Small intestine (tissue), 7 donors: Measurements from ENCODE around the gene CALHM3. TPM values are rescaled to one million over a fixed set of nuclear protein-coding genes. Genes with fewer than 3 reads are reported as not detected.

Source experiments
- DNase-seq, 2 donors: peaks; one replicate each; pipeline versions ENCODE4 v3.0.0 to v3.0.0-alpha.2; 2013
- FAIRE-seq: peaks from 2 replicates; lab custom pipeline; 2012; peaks lifted over from hg19 to GRCh38; lab: Jason Lieb, UNC
- H3K27ac ChIP-seq, 3 donors: one replicate each; pipeline ENCODE4 v1.5.1; 2013; ENCODE audit warnings: low read length in 2 of 3, mild to moderate bottlenecking in 2 of 3, control low read depth in 1 of 3, inconsistent platforms in 1 of 3, low read depth in 1 of 3, moderate library complexity in 1 of 3
- H3K27me3 ChIP-seq, 3 donors: one replicate each; pipeline ENCODE4 v1.6.1; 2013; ENCODE audit warnings: low read length in 3 of 3, inconsistent platforms in 1 of 3; ENCODE audit not compliant: control insufficient read depth in 3 of 3, insufficient read depth in 3 of 3
- H3K36me3 ChIP-seq, 3 donors: one replicate each; pipeline ENCODE4 v1.6.1; 2013; ENCODE audit warnings: low read length in 3 of 3, inconsistent platforms in 1 of 3, low read depth in 1 of 3, mild to moderate bottlenecking in 1 of 3, moderate library complexity in 1 of 3; ENCODE audit not compliant: control insufficient read depth in 3 of 3, insufficient read depth in 2 of 3
- H3K4me1 ChIP-seq, 3 donors: one replicate each; pipeline ENCODE4 v1.6.1; 2013; ENCODE audit warnings: low read length in 2 of 3, inconsistent platforms in 1 of 3, low read depth in 1 of 3, mild to moderate bottlenecking in 1 of 3, moderate library complexity in 1 of 3; ENCODE audit not compliant: control insufficient read depth in 3 of 3, insufficient read depth in 2 of 3
- H3K4me3 ChIP-seq, 3 donors: one replicate each; pipeline ENCODE4 v1.5.1; 2013; ENCODE audit warnings: low read length in 3 of 3, control low read depth in 1 of 3, inconsistent platforms in 1 of 3, low read depth in 1 of 3, mild to moderate bottlenecking in 1 of 3, moderate library complexity in 1 of 3
- H3K9me3 ChIP-seq, 2 donors: one replicate each; pipeline ENCODE4 v1.6.1; 2013; ENCODE audit warnings: low read depth in 1 of 2, low read length in 1 of 2; ENCODE audit not compliant: control insufficient read depth in 2 of 2, insufficient read depth in 1 of 2
- WGBS, 3 donors: extraction: QIAGEN DNeasy Blood & Tissue Kit; methylation state at CpG; one replicate each; pipeline ENCODE4 v1.1.7; 2013; 5-methylcytosine and 5-hydroxymethylcytosine counted together
- polyA plus RNA-seq, 4 donors: library from polyadenylated mRNA; stranded (reverse) in 3 of 4; unstranded in 1 of 4; fragments of 200-250 nt in 3 of 4; fragments of 120-200 nt in 1 of 4; gene quantifications; one replicate each; pipeline versions ENCODE4 v1.2.1 to v1.2.3, GENCODE V29; 2013
- donor health status: healthy with polysubstance abuse.
- donor health status: control.
- donor health status: control.
- donor health status: Bipolar disorder and iron deficiency.
- donor health status: healthy.

The CALHM3 gene
- polyA plus RNA-seq, 4 donors, result 0.13 TPM; not detected in 3

DNA sequence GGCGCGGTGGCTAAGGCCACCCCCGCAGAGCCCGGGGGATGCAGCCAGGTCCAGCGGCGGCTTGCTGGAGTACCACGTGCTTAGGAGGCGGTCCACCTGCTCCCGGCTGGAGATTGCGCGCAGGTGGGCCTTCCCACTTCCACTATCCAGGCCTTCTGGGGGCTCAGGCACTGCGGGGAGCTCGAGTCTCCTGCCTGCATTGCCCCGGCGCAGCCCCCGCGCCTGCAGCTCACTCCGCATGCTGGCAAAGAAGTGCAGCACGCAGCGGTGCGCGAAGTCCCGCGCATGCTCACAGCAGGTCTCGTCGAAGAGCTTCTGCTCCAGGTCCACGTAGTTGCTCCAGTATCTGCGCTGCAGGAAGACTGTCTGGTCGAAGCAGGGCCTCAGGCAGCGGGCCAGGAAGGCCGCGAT is 5.8 kb downstream of the CALHM3 start:
- WGBS, 3 donors, result 76 to 88% (median 80%) methylated on average over 32 of the region's 32 CpGs
- H3K27ac ChIP-seq, result no peak overlapping the region

DNA sequence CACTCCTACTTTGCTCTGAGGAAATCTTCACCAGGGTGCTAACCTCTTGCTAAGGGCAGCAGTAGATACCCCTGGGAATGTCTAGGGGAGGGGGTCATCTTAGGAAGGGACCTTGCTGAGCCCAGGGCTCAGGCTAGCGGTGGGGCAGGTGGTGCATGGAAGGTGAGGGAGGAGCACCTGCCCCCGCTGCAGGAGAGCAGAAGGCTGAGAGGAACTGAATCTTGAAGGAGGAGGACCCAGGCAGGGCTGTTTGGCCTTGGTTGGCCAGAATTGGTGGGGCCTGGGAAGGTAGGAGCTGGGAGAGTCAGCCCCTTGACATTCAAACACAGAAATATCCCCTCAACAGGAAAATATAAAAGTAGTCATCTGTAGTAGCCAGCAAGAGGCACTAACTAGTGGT is 7.0 kb downstream of the CALHM3 start:
- WGBS, 3 donors, result 73 to 89% (median 80%) methylated on average over 2 of the region's 2 CpGs
- FAIRE-seq (no peak), DNase-seq (no peak)
- no peaks in the 10 kb centered on the region for H3K4me1 ChIP-seq
- peak overlapping the region in 2 of 3 donors; percentile 0 to 23 for H3K27ac ChIP-seq
- no peaks in the 10 kb centered on the region for H3K27me3 ChIP-seq
- no peak overlapping the region for H3K4me3 ChIP-seq
- no peaks in the 10 kb centered on the region for H3K9me3 ChIP-seq
- no peaks in the 10 kb centered on the region for H3K36me3 ChIP-seq

More for the DNA sequence above, 5.8 kb downstream of the CALHM3 start:
- Histone ChIP-seq H3K36me3 (no peaks in the 10 kb centered on the region), H3K4me1 (no peaks in the 10 kb centered on the region), H3K9me3 (no peaks in the 10 kb centered on the region), H3K27me3 (no peaks in the 10 kb centered on the region), H3K4me3 (no peak overlapping the region)
- FAIRE-seq (no peak), DNase-seq (peak in 1 of 2 donors; percentile 16)

DNA sequence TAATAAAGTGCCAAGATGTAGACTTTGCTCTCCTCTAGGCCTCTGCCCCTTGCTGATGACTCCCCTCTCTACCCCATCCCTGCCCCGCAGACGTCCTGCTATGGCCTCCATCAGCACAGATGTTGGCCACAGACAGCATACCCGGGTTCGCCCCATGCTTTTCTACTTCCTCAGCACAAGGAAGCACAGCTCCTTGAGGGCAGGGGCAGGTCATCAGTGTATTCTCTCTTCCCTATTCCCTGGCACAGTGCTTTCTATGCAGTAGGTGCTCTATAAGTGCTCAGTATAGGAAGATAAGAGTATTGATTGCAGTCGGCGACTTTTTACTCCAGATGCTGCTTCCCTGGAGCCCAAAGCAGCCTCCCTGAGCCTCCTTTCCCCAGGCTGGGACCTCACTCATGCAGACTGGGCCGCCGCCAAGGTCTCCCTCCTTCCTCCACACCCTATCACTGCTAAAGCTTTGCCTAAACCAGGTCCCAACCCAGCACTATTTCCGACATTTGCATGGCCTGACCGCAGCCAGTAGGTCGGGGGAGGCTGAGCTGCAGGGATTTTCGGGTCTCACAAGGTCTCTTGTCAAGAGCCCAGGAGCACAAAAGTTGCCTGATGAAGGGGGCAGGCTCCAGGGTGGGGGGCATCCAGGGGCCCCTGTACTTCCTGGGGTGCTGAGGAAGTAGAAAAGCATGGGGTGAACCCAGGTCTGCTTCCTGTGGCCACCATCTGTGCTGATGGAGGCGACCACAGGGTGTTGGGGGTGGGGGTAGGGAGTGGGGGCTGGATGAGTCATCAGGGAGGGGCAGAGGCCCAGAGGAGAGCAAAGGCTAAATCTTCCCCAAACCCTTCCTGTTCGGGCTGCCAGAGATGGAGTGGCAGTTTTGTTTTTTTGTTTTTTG is 8.0 kb downstream of the CALHM3 start:
- Histone ChIP-seq H3K4me3 (no peak overlapping the region), H3K27me3 (no peaks in the 10 kb centered on the region), H3K9me3 (no peaks in the 10 kb centered on the region), H3K27ac (peak overlapping the region in 1 of 3 donors; percentile 53), H3K4me1 (no peaks in the 10 kb centered on the region), H3K36me3 (no peaks in the 10 kb centered on the region)
- DNase-seq, result peak in 1 of 2 donors; percentile 60
- no peak for FAIRE-seq
- WGBS, 3 donors, result 49 to 57% (median 49%) methylated on average over 14 of the region's 14 CpGs

DNA sequence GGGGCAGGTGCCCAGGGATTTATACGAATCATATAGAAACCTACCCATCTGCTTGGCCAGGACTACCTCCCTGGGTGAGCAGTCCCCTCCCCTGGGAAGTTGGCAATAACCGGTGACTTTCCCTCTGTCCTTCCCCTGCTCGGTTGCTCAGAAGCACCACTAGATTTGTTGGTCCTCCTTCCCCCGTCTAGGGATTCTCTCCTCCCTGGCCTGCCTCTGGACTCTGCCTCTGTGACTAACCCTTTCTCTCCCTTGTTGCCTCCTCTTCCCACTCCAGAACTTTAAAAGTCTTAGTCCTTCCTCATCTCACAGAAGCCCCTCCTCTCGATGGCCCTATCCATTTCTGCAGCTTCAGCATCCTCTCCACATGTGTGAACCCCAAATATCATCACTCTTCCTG is 9.8 kb downstream of the CALHM3 start:
- Histone ChIP-seq H3K9me3 (no peaks in the 10 kb centered on the region), H3K4me1 (no peaks in the 10 kb centered on the region), H3K27ac (no peak overlapping the region), H3K27me3 (no peaks in the 10 kb centered on the region), H3K36me3 (no peaks in the 10 kb centered on the region), H3K4me3 (no peak overlapping the region)
- WGBS, 3 donors, result 47 to 62% (median 62%) methylated on average over 5 of the region's 5 CpGs
- no peak for DNase-seq
- FAIRE-seq, result no peak

DNA sequence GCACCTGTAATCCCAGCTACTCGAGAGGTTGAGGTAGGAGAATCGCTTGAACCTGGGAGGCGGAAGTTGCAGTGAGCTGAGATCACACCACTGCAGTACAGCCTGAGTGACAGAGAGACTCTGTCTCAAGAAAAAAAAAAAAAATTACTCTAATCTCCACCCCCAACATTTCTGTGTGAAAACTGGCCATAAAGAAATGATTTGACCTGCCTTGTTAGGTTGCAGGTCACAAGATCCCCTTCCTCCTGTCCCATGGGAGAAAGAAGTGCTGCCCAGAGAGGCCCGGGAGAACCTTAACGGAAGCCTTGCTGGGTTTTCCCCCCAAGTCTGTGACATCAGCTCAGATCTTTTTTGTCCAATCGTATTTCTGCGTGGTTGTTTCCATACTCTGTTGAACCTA is 11.6 kb downstream of the CALHM3 start:
- no peak for DNase-seq
- WGBS, 3 donors, result 78 to 93% (median 87%) methylated on average over 7 of the region's 7 CpGs

DNA sequence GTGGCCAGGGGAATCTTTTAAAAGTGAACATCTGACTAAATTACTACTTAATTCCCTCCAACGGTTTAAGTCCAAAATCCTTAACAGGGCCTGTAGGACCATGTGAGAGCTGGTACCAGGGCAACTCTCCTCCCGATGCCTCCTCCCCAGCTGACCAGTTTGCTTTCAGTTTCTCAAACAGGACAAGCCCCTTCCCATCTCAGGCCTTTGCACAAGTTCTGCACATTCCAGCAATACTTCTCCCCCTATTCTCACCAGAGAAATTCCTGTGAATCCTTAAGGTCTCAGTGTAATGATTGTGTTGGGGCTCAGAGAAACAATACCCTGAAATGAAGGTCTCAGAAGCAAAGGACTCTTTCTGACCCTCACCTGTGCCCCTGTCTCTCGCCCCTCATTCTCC is 12.3 kb downstream of the CALHM3 start:
- H3K36me3 ChIP-seq, result no peaks in the 10 kb centered on the region
- no peaks in the 10 kb centered on the region for H3K4me1 ChIP-seq
- DNase-seq (no peak), FAIRE-seq (no peak)
- H3K27ac ChIP-seq, result no peak overlapping the region
- H3K4me3 ChIP-seq, result no peak overlapping the region
- no peaks in the 10 kb centered on the region for H3K27me3 ChIP-seq
- 67 to 77% (median 73%) methylated on average over 3 of the region's 3 CpGs for WGBS, 3 donors
- H3K9me3 ChIP-seq, result no peaks in the 10 kb centered on the region

More for the DNA sequence above, 11.6 kb downstream of the CALHM3 start:
- no peaks in the 10 kb centered on the region for H3K36me3 ChIP-seq
- H3K4me3 ChIP-seq, result no peak overlapping the region
- no peaks in the 10 kb centered on the region for H3K9me3 ChIP-seq
- no peaks in the 10 kb centered on the region for H3K4me1 ChIP-seq
- no peak overlapping the region for H3K27ac ChIP-seq
- FAIRE-seq, result no peak
- no peaks in the 10 kb centered on the region for H3K27me3 ChIP-seq

DNA sequence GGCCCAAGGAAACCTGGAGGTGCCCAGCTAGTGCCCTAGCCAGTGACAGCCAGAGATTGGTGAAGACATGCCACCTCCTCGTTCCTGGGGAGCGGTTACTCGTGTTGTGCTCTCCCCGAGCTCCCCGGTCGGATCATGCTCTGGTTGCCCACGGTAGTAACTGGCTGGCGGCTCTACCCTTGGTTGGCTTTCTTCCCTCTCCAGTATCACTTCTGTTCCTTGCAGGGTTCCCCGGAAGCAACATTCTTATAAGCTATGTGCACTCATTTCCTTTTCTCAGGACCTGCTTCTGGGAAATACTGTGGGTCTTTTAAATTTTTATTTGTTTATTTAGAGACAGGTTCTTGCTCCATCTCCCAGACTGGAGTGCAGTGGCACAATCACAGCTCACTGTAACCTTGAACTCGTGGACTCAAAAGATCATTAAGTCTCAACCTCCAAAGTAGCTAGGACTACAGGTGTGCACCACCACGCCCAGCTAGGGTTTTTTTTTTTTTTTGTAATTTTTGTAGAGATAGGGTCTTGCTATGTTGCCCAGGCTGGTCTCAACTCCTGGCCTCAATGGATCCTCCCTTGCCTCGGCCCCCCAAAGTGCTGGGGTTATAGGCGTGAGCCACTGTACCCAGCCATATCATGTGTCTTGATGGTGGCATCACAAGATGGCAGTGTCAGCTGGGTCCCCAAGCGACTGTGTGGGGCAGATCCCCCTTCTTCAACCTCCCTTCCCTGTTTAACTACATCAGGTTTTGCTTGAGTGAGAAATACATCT is 13.4 kb downstream of the CALHM3 start:
- Histone ChIP-seq H3K36me3 (no peaks in the 10 kb centered on the region), H3K27me3 (no peaks in the 10 kb centered on the region), H3K4me1 (no peaks in the 10 kb centered on the region), H3K27ac (no peak overlapping the region), H3K4me3 (no peak overlapping the region), H3K9me3 (no peaks in the 10 kb centered on the region)
- WGBS, 3 donors, result 84 to 90% (median 86%) methylated on average over 14 of the region's 14 CpGs
- DNase-seq, result no peak
- FAIRE-seq, result no peak

DNA sequence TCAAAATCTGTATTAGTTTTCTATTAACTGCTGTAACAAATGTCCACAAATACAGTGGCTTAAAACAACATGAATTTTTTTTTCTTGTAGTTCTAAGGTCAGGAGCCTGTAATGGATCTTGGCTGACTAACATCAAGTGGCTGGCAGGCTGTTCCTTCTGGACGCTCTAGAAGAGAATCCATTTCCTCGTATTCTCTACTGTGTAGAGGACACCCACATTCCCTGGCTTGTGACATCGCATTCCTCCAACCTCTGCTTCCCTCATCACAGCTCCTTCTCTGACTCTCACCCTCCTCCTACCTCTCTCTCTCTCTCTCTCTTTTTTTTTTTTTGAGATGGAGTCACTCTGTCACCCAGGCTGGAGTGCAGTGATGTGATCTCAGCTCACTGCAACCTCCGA is 15.5 kb downstream of the CALHM3 start:
- Histone ChIP-seq H3K4me3 (no peak overlapping the region), H3K27ac (no peak overlapping the region), H3K9me3 (no peaks in the 10 kb centered on the region), H3K27me3 (no peaks in the 10 kb centered on the region), H3K36me3 (no peaks in the 10 kb centered on the region), H3K4me1 (no peaks in the 10 kb centered on the region)
- 68 to 71% (median 69%) methylated on average over 4 of the region's 4 CpGs for WGBS, 3 donors
- FAIRE-seq (no peak), DNase-seq (no peak)
